ENCODE measurements around the gene VPS45. TPM values are rescaled to one million over a fixed set of nuclear protein-coding genes. Genes with fewer than 3 reads are reported as not detected.

VPS45 gene, protein sequence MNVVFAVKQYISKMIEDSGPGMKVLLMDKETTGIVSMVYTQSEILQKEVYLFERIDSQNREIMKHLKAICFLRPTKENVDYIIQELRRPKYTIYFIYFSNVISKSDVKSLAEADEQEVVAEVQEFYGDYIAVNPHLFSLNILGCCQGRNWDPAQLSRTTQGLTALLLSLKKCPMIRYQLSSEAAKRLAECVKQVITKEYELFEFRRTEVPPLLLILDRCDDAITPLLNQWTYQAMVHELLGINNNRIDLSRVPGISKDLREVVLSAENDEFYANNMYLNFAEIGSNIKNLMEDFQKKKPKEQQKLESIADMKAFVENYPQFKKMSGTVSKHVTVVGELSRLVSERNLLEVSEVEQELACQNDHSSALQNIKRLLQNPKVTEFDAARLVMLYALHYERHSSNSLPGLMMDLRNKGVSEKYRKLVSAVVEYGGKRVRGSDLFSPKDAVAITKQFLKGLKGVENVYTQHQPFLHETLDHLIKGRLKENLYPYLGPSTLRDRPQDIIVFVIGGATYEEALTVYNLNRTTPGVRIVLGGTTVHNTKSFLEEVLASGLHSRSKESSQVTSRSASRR
- total RNA-seq, result 24.2 and 28.7 TPM in 2 replicates

DNA sequence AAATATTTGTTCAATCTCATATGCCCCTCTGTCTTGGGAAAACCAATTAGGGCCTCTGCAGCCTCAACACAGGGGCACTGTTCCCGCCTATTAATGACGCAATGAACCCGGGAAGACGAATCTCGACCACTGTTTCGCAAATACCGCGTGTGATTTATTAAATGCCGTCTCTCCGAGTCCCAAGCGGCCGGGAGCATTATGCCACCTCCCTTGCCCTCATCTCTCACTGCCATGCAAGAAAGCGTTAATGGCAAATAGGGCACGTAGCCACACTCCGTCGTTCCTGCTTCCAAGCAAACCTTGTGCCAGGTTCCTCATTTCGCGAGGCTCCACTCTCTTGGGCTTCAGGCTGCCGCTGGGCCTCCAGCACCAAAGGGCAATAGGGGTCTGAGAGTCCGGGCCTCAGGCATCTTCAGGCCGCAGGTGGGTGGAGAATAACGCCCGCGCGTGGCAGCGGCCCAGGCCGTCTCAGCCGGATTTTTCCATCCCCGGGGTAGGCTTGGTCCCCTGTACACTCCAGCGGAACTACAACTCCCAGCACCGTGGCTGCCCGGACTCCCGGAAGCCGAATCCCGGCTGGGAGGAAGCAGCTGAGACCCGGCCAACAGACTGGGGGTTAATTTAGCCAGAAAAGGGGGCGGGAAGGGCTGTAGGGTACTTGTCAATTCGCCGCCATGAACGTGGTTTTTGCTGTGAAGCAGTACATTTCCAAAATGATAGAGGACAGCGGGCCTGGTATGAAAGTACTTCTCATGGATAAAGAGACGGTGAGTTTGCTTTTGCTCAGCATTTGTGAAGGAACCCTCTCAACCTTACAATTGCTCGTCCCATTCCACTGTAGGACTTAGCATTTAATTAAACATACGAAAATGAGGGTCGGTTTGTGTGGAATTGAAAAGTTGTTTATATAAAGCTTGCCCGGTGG is at the start of gene VPS45:
Gene VPS45, plus strand, starts transcription at position 593 of the 925 bp plus-strand sequence. Its CDS starts 82 bp downstream, at position 675.

DNA sequence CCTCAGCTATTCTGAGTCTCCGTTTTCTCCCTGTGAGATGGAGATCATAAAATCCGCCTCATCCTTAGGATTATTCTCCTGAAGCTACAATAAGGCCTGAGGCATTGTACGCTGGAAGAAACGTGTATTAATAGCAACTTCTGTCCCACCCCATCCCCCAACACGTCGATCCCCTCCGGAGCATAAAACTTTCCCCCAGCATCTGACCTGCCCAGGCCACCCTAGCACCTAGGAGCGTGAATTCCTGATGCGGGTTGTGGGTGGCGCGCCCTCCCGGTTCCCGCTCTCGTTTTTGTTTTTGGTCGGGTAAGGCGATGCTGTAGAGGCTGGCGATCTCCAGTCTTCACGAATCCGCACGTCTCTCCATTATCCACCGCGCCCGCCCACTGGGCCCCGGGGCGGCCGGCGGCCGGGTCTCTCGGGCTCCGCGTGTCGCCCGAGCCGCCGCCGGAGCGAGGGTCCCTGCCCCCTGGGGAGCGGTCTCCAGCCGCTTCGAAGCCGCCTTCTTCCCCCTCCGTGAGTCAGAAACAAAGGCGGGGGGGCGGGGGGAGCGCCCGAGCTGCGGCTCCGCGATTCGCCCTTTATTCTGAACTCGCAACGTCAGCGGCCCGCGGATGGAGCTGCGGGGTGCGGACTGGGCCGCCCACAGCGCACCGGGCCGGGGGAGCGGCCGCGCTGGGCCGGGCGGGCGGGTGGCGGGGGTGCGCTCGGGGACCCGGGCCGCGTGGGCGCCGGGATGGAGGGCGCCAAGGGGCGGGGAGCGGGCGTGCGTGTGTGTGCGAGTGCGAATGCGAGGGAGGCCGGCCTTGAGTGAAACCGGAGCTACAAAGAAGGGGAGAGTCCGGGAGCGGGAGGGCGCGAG is 81.9 kb downstream of the VPS45 start, which contains the start of gene PLEKHO1:
Gene PLEKHO1, plus strand, starts transcription at position 646 of the 862 bp plus-strand sequence. CDS start 342 bp downstream, outside the sequence.

Other genes with a start within 250 kb of the VPS45 start
- gene BOLA1, start 168.2 kb upstream of the VPS45 start, total RNA-seq, result 5.7 and 7.5 TPM in 2 replicates
- gene SV2A, start 149.9 kb upstream of the VPS45 start, total RNA-seq, result 0.67 and 3.3 TPM in 2 replicates
- gene SF3B4, start 140.0 kb upstream of the VPS45 start, total RNA-seq, result 18.0 and 20.2 TPM in 2 replicates
- gene MTMR11, start 130.9 kb upstream of the VPS45 start, total RNA-seq, result 3.4 and 7.5 TPM in 2 replicates
- gene OTUD7B, start 57.0 kb upstream of the VPS45 start, total RNA-seq, result 12.7 and 20.3 TPM in 2 replicates
- gene PLEKHO1, start 82.1 kb downstream of the VPS45 start, total RNA-seq, result 36.9 and 51.3 TPM in 2 replicates
- 18.6 and 25.7 TPM in 2 replicates for gene ANP32E, start 168.3 kb downstream of the VPS45 start, total RNA-seq
- not detected in 2 replicates for gene CA14, start 190.0 kb downstream of the VPS45 start, total RNA-seq
- gene APH1A, start 201.2 kb downstream of the VPS45 start, total RNA-seq, result 175 and 177 TPM in 2 replicates
- 9.3 and 9.8 TPM in 2 replicates for gene C1orf54, start 205.0 kb downstream of the VPS45 start, total RNA-seq
- 1.8 and 2.6 TPM in 2 replicates for gene CIART, start 214.8 kb downstream of the VPS45 start, total RNA-seq
- 31.0 and 33.1 TPM in 2 replicates for gene MRPS21, start 226.1 kb downstream of the VPS45 start, total RNA-seq